ENCODE data around the gene PSAPL1.

GRCh38 chr4:7463566-7464258 lies 29.0 kb upstream of the PSAPL1 start:
- TF ChIP-seq TAF1 (IDR thresholded peaks at IDR 0.05; ENCODE audit: borderline replicate concordance, low read depth, low read length) (no peak), USF2 (IDR thresholded peaks at IDR 0.05; ENCODE audit: borderline replicate concordance, low read depth, low read length) (no peak)
- TF ChIP-seq, protein P1, sequence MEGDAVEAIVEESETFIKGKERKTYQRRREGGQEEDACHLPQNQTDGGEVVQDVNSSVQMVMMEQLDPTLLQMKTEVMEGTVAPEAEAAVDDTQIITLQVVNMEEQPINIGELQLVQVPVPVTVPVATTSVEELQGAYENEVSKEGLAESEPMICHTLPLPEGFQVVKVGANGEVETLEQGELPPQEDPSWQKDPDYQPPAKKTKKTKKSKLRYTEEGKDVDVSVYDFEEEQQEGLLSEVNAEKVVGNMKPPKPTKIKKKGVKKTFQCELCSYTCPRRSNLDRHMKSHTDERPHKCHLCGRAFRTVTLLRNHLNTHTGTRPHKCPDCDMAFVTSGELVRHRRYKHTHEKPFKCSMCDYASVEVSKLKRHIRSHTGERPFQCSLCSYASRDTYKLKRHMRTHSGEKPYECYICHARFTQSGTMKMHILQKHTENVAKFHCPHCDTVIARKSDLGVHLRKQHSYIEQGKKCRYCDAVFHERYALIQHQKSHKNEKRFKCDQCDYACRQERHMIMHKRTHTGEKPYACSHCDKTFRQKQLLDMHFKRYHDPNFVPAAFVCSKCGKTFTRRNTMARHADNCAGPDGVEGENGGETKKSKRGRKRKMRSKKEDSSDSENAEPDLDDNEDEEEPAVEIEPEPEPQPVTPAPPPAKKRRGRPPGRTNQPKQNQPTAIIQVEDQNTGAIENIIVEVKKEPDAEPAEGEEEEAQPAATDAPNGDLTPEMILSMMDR (IDR thresholded peaks at IDR 0.05) = no peak
